ENCODE results near the gene PTTG1IP. TPM values are rescaled to one million over a fixed set of nuclear protein-coding genes. Genes with fewer than 3 reads are reported as not detected.
"Not testable (repeated sequence)": the region's sequence is repeated elsewhere in the genome, so short reads cannot be mapped to it uniquely, and the experiment has no call there.

PTTG1IP gene
- total RNA-seq, 2 donors from 2014 or later: 301 to 351 TPM

- ATAC-seq (ENCODE audit: insufficient number of reproducible peaks, low FRiP score, low read depth): no peak
- H3K27ac ChIP-seq: no peak overlapping the region
- H3K27me3 ChIP-seq (replicated peaks; ENCODE audit: insufficient read depth): no peaks in the 10 kb centered on the region
- no peak for TF ChIP-seq CTCF (IDR thresholded peaks at IDR 0.05)
- H3K4me3 ChIP-seq: no peak overlapping the region
- H3K9me3 ChIP-seq: peaks cover 3% of the 10 kb centered on the region
- H3K4me1 ChIP-seq (ENCODE audit: control insufficient read depth in 1 of 2, low read depth in 2 of 2): no peaks in the 10 kb centered on the region
- DNase-seq (ENCODE audit: low spot score): no peak
- H3K36me3 ChIP-seq: no peaks in the 10 kb centered on the region
Measured at GRCh38 chr21:44833663-44834062, 39.8 kb downstream of the PTTG1IP start.

- not testable (repeated sequence) for H3K27me3 ChIP-seq (replicated peaks; ENCODE audit: insufficient read depth); H3K4me3 ChIP-seq; H3K4me1 ChIP-seq (ENCODE audit: control insufficient read depth in 1 of 2, low read depth in 2 of 2); H3K9me3 ChIP-seq; H3K36me3 ChIP-seq; ATAC-seq (ENCODE audit: insufficient number of reproducible peaks, low FRiP score, low read depth); DNase-seq (ENCODE audit: low spot score); H3K27ac ChIP-seq
Measured at GRCh38 chr21:44832516-44833255, 40.8 kb downstream of the PTTG1IP start.

GRCh38 chr21:44831227-44831860, 42.1 kb downstream of the PTTG1IP start:
- peaks cover 9% of the 10 kb centered on the region for H3K9me3 ChIP-seq
- ATAC-seq (ENCODE audit: insufficient number of reproducible peaks, low FRiP score, low read depth) (no peak), DNase-seq (ENCODE audit: low spot score) (no peak)
- H3K27ac ChIP-seq: no peak overlapping the region
- H3K36me3 ChIP-seq: no peaks in the 10 kb centered on the region
- TF ChIP-seq CTCF (IDR thresholded peaks at IDR 0.05): no peak
- no peaks in the 10 kb centered on the region for H3K27me3 ChIP-seq (replicated peaks; ENCODE audit: insufficient read depth)
- H3K4me3 ChIP-seq: no peak overlapping the region
- H3K4me1 ChIP-seq (ENCODE audit: control insufficient read depth in 1 of 2, low read depth in 2 of 2): no peaks in the 10 kb centered on the region

GRCh38 chr21:44829507-44830092, 43.9 kb downstream of the PTTG1IP start:
- H3K36me3 ChIP-seq: no peaks in the 10 kb centered on the region
- ATAC-seq (ENCODE audit: insufficient number of reproducible peaks, low FRiP score, low read depth) (no peak), DNase-seq (ENCODE audit: low spot score) (no peak)
- peaks cover 9% of the 10 kb centered on the region for H3K9me3 ChIP-seq
- no peak for TF ChIP-seq CTCF (IDR thresholded peaks at IDR 0.05)
- H3K27ac ChIP-seq: no peak overlapping the region
- H3K4me3 ChIP-seq: no peak overlapping the region
- H3K27me3 ChIP-seq (replicated peaks; ENCODE audit: insufficient read depth): no peaks in the 10 kb centered on the region
- H3K4me1 ChIP-seq (ENCODE audit: control insufficient read depth in 1 of 2, low read depth in 2 of 2): no peaks in the 10 kb centered on the region

- no peak for TF ChIP-seq CTCF (IDR thresholded peaks at IDR 0.05)
- no peaks in the 10 kb centered on the region for H3K27me3 ChIP-seq (replicated peaks; ENCODE audit: insufficient read depth)
- ATAC-seq (ENCODE audit: insufficient number of reproducible peaks, low FRiP score, low read depth) (no peak), DNase-seq (ENCODE audit: low spot score) (no peak)
- no peak overlapping the region for H3K4me3 ChIP-seq
- H3K36me3 ChIP-seq: no peaks in the 10 kb centered on the region
- peaks cover 9% of the 10 kb centered on the region for H3K9me3 ChIP-seq
- H3K27ac ChIP-seq: no peak overlapping the region
- no peaks in the 10 kb centered on the region for H3K4me1 ChIP-seq (ENCODE audit: control insufficient read depth in 1 of 2, low read depth in 2 of 2)
Measured at GRCh38 chr21:44828362-44829056, 45.0 kb downstream of the PTTG1IP start.
